ENCODE data around the gene TRAPPC6A. TPM values are rescaled to one million over a fixed set of nuclear protein-coding genes. Genes with fewer than 3 reads are reported as not detected.

TRAPPC6A gene
- total and polyA plus RNA-seq, 2 experiments from 2014 or later: 11.2 to 18.8 TPM

DNA sequence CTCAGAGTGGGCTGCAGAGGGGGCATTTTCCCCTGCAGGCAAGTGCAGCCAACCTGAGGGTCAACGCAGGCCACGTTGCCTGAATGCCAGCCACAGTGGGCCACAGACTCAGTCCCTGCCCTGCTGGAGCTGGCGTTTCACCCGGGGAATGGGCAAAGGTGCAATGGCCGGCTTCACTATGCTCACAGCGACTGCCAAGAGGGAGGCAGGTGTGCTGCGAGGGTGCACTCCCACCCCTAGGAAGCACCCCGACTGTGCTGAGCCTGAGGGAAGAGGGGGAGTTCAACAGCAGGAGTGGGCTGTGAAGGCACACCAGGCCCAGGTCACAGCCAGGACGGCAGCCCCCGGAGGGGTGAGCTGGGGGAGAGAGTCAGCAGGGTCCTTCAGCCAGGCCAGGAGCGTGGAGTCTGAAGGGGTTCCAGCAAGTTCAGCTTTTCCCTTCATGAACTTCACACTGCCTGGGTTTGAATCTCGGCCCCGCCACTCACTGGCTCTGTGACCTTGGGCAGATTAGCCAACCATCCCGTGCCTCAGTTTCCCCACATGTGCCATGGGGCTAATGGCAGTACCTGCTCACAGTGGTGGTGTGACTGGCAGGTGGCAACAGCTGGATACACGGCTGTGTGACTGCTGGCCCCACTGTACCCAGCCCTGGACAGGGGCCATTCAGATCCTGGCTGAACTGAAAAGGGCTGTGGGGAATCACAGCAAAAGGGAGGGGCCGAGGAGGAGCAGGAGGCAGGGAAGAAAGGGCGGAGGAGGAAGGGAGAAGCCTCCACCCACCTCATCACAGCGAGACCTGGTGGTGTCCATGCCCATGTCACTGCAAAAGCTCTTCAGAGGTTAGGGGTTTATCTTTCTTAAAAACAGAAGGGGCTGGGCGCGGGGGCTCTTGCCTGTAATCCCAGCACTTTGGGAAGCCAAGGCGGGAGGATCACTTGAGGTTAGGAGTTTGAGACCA is 7.6 kb downstream of the TRAPPC6A start:
- in situ Hi-C loops (cut with MboI): no loop called here
- no peak for DNase-seq
- no peak for TF ChIP-seq EZH2 (IDR thresholded peaks at IDR 0.05; ENCODE audit: insufficient read depth, poor library complexity, severe bottlenecking)
- no peaks in the 10 kb centered on the region for H3K27me3 ChIP-seq (replicated peaks; ENCODE audit: insufficient read depth)
- H3K9me3 ChIP-seq (ENCODE audit: low read depth): no peaks in the 10 kb centered on the region
- H4K20me1 ChIP-seq (ENCODE audit: insufficient read depth): no peaks in the 10 kb centered on the region
- no peak overlapping the region for H2AFZ ChIP-seq
- WGBS, 2 experiments (ENCODE audit: low coverage in 1 of 2, low lambda C conversion rate in 2 of 2, missing lambda C conversion rate in 2 of 2): 73 to 76% methylated on average over 20 to 21 of the region's 21 CpGs
- no peaks in the 10 kb centered on the region for H3K36me3 ChIP-seq (ENCODE audit: low read depth)
- H3K27ac ChIP-seq: no peak overlapping the region
- no peak overlapping the region for H3K9ac ChIP-seq
- H3K4me1 ChIP-seq (ENCODE audit: insufficient read depth): 0 out of 2 replicates have a peak, but pooled peaks cover under 1% of the 10 kb centered on the region
- no peak overlapping the region for H3K4me2 ChIP-seq (ENCODE audit: unreplicated experiment)
- no peak overlapping the region for H3K4me3 ChIP-seq
- no peaks in the 10 kb centered on the region for H3K9me2 ChIP-seq (ENCODE audit: insufficient read depth)
- H3K79me2 ChIP-seq (ENCODE audit: insufficient read depth): no peaks in the 10 kb centered on the region
- 0 out of 2 replicates have a peak, but pooled peaks cover 5% of the 10 kb centered on the region for H3F3A ChIP-seq (ENCODE audit: insufficient read depth)

DNA sequence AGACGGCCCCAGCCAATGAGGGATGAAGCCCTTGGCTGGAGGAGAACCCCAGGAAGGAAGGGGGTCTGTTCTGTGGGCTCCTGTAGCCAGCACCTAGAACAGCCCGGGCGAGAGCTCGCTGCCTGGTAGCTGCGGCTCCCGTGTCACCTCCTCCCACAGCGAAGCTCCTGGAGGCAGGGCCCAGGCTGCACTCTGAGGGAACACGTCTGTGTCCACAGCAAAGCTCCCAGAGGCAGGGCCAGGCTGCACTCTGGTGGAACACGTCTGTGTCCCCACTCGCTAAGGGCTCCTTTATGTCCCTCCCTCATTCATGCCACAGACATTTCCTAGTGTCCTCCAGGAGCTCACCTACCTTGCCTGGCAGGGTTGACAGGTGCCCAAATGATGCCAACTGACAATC is 8.4 kb downstream of the TRAPPC6A start:
- Histone ChIP-seq H3K27ac (no peak overlapping the region), H3F3A (ENCODE audit: insufficient read depth) (0 out of 2 replicates have a peak, but pooled peaks cover 5% of the 10 kb centered on the region), H4K20me1 (ENCODE audit: insufficient read depth) (no peaks in the 10 kb centered on the region), H3K4me1 (ENCODE audit: insufficient read depth) (no peaks in the 10 kb centered on the region), H3K9me2 (ENCODE audit: insufficient read depth) (no peaks in the 10 kb centered on the region), H3K4me3 (no peak overlapping the region), H3K79me2 (ENCODE audit: insufficient read depth) (no peaks in the 10 kb centered on the region), H3K9me3 (ENCODE audit: low read depth) (no peaks in the 10 kb centered on the region), H3K9ac (no peak overlapping the region), H3K27me3 (replicated peaks; ENCODE audit: insufficient read depth) (no peaks in the 10 kb centered on the region), H3K36me3 (ENCODE audit: low read depth) (no peaks in the 10 kb centered on the region), H3K4me2 (ENCODE audit: unreplicated experiment) (no peak overlapping the region), H2AFZ (no peak overlapping the region)
- DNase-seq: no peak
- in situ Hi-C loops (cut with MboI): no loop called here
- 90 to 92% methylated on average over 10 of the region's 10 CpGs for WGBS, 2 experiments (ENCODE audit: low coverage in 1 of 2, low lambda C conversion rate in 2 of 2, missing lambda C conversion rate in 2 of 2)
- TF ChIP-seq EZH2phosphoT487 (IDR thresholded peaks at IDR 0.05; ENCODE audit: insufficient read depth, low read depth) (no peak), EZH2 (IDR thresholded peaks at IDR 0.05; ENCODE audit: insufficient read depth, poor library complexity, severe bottlenecking) (no peak)

DNA sequence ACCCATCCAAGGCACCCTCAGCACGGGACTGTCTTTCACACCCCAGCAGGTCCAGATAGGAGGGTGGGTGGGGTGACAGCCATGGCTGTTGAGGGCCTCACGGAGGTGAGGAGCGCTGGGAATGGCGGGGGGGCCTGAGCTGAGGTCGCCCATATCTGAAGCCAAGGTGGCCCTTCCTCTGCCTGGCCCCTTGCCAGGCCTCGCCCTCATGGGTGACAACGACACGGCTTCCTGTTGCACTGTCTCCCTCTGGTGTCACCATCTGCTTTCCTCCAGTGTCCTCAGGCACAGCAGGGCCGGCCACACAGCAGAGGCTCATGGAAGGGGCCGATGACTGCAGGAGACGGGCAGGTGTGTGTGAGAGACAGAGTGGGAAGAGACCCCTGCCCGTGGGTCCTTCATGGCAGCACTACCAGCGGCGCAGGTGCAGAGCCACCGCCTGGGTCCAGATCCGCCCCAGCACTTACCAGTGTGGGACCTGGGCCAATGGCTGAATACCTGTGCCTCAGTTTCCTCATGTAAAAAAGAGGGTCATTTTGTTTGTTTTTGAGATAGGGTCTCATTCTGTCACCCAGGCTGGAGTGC is 9.2 kb downstream of the TRAPPC6A start:
- H3K27ac ChIP-seq: no peak overlapping the region
- no peak overlapping the region for H3K9ac ChIP-seq
- H3K27me3 ChIP-seq (replicated peaks; ENCODE audit: insufficient read depth): no peaks in the 10 kb centered on the region
- in situ Hi-C loops (cut with MboI): no loop called here
- peaks cover 4% of the 10 kb centered on the region for H3K4me1 ChIP-seq (ENCODE audit: insufficient read depth)
- WGBS, 2 experiments (ENCODE audit: low coverage in 1 of 2, low lambda C conversion rate in 2 of 2, missing lambda C conversion rate in 2 of 2): 81 to 84% methylated on average over 15 to 16 of the region's 16 CpGs
- DNase-seq: no peak
- TF ChIP-seq EZH2 (IDR thresholded peaks at IDR 0.05; ENCODE audit: insufficient read depth, poor library complexity, severe bottlenecking) (no peak), EZH2phosphoT487 (IDR thresholded peaks at IDR 0.05; ENCODE audit: insufficient read depth, low read depth) (no peak)
- no peak overlapping the region for H3K4me3 ChIP-seq
- no peak overlapping the region for H3K4me2 ChIP-seq (ENCODE audit: unreplicated experiment)
- H4K20me1 ChIP-seq (ENCODE audit: insufficient read depth): no peaks in the 10 kb centered on the region
- H3K79me2 ChIP-seq (ENCODE audit: insufficient read depth): no peaks in the 10 kb centered on the region
- no peaks in the 10 kb centered on the region for H3K36me3 ChIP-seq (ENCODE audit: low read depth)
- H3F3A ChIP-seq (ENCODE audit: insufficient read depth): 0 out of 2 replicates have a peak, but pooled peaks cover 5% of the 10 kb centered on the region
- no peak overlapping the region for H2AFZ ChIP-seq
- no peaks in the 10 kb centered on the region for H3K9me3 ChIP-seq (ENCODE audit: low read depth)
- H3K9me2 ChIP-seq (ENCODE audit: insufficient read depth): no peaks in the 10 kb centered on the region

DNA sequence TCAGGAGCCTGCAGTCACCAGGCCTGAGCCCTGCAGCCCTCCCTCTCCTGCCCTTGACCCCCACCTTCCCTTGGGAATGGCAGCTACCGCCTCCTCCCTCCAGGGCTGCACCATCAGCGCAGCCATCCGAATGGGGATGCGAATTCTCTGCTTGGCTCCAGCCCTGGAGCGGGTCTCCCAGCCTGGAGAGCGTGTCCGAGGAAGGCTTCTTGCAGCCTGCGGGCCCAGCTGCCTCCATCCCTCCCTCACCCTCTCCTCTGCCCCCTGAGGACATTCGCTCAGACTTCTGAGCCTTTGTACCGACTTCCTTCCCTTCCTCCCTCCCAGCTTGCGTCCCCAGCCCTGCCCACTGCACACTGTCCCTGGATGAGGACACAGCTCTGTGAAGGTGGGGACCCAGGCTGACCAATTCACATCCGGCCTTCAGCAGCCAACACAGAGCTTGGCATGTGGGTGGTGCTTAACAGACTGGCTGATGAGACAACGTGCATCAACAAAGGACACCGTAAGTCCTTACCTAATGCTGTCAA is 11.2 kb downstream of the TRAPPC6A start:
- no peak for DNase-seq
- Histone ChIP-seq H2AFZ (no peak overlapping the region), H3K36me3 (ENCODE audit: low read depth) (no peaks in the 10 kb centered on the region), H3K9me2 (ENCODE audit: insufficient read depth) (no peaks in the 10 kb centered on the region), H3K4me3 (no peak overlapping the region), H3K9me3 (ENCODE audit: low read depth) (no peaks in the 10 kb centered on the region), H3K27ac (no peak overlapping the region), H3K27me3 (replicated peaks; ENCODE audit: insufficient read depth) (no peaks in the 10 kb centered on the region), H3K9ac (no peak overlapping the region), H3F3A (ENCODE audit: insufficient read depth) (0 out of 2 replicates have a peak, but pooled peaks cover 5% of the 10 kb centered on the region), H4K20me1 (ENCODE audit: insufficient read depth) (no peaks in the 10 kb centered on the region), H3K4me1 (ENCODE audit: insufficient read depth) (peaks cover 4% of the 10 kb centered on the region), H3K4me2 (ENCODE audit: unreplicated experiment) (no peak overlapping the region), H3K79me2 (ENCODE audit: insufficient read depth) (no peaks in the 10 kb centered on the region)
- in situ Hi-C loops (cut with MboI): no loop called here
- TF ChIP-seq EZH2 (IDR thresholded peaks at IDR 0.05; ENCODE audit: insufficient read depth, poor library complexity, severe bottlenecking): no peak
- no peak for TF ChIP-seq EZH2phosphoT487 (IDR thresholded peaks at IDR 0.05; ENCODE audit: insufficient read depth, low read depth)
- WGBS, 2 experiments (ENCODE audit: low coverage in 1 of 2, low lambda C conversion rate in 2 of 2, missing lambda C conversion rate in 2 of 2): 73 to 75% methylated on average over 10 to 14 of the region's 14 CpGs
